D721Med (cell line): ENCODE measurements around the gene TPX2.
A peak's percentile ranks its signal among the peaks of the same experiment; 100 is the strongest.

Experiments used
- DNase-seq: peaks from one replicate; pipeline ENCODE4 v3.0.0; 2011; ENCODE audit warnings: low spot score; ENCODE audit not compliant: insufficient read length
- FAIRE-seq: peaks from 2 replicates; lab custom pipeline; 2011; peaks lifted over from hg19 to GRCh38; lab: Jason Lieb, UNC
- TF ChIP-seq, protein P1 (sequence below): IDR thresholded peaks from 2 replicates; pipeline ENCODE4 v1.5.1; 2012; ENCODE audit warnings: mild to moderate bottlenecking, control low read depth; ENCODE audit not compliant: insufficient read depth; ENCODE audit errors: missing control alignments

Gene TPX2

DNA sequence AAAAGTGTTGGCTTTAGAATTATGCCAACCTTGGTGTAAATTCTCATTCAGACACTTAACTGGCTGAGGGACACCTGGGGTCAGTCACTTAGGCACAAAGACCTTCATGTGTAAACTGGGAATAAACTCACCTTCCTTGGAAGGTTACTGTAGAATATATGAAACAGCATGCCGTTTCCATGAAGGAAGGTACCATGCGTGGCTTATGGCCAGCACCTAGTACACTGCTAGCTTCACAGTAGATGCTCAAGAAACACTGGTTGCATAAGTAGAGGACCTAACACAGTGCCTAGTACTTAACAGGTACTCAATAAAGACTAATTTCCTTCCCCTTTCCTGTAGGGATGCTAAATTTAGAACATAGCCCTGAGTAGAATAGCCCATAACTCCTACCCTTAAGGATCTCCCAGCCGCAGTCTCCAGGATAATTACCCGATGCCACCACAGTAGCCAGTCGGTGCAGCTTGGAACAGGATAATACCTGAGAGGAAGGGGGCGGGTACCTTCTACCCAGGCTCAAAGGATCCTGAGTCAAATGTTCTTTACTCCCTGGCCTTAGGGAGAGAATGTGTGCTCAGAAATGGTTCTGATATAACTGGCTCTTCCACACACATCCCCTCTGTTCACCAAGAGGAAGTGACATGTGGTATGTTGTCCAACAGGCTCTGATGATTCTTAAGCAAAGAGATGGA lies 20.0 kb upstream of the TPX2 start:
- TF ChIP-seq, protein P1, sequence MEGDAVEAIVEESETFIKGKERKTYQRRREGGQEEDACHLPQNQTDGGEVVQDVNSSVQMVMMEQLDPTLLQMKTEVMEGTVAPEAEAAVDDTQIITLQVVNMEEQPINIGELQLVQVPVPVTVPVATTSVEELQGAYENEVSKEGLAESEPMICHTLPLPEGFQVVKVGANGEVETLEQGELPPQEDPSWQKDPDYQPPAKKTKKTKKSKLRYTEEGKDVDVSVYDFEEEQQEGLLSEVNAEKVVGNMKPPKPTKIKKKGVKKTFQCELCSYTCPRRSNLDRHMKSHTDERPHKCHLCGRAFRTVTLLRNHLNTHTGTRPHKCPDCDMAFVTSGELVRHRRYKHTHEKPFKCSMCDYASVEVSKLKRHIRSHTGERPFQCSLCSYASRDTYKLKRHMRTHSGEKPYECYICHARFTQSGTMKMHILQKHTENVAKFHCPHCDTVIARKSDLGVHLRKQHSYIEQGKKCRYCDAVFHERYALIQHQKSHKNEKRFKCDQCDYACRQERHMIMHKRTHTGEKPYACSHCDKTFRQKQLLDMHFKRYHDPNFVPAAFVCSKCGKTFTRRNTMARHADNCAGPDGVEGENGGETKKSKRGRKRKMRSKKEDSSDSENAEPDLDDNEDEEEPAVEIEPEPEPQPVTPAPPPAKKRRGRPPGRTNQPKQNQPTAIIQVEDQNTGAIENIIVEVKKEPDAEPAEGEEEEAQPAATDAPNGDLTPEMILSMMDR = no peak
- FAIRE-seq = no peak
- no peak for DNase-seq

DNA sequence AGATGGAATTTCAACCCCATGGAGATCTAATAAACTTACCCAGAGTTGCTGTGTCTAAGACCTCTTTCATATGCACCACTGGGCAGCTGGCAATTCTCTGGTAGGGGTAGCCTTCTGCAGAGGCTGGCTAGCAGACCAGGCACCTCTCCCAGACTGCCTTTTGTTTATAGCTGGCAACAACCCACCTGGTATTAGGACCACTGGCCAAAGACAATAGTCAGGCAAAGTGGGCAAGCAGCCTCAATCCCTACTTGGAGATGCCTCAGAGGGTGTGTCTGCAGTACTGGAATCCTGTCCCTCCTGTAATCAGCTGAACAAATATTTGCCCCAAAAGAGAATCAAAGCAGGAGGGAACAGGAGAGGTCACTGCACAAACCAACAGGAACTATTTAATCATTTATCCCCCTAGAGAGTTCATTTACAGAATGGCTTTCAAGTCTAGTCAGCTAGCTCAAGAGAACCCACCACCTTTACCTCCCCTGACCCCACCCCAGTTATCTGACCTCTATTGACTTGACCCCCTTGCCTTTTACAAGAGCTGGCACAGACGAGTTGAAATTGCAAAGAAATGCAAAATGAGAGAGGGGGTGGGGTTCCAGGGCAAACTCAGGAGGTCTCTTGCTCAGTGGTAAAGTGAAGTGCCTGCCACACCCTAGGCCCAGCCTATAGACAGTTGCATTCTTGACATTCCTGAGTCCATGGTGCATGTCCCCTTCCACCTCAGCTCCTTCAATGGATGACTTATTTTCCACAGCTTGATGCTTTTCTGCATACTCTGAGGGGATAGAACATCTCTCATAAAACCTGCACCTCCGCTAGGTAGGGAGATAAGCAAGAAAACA lies 19.2 kb upstream of the TPX2 start:
- TF ChIP-seq, protein P1 = no peak
- FAIRE-seq = no peak
- no peak for DNase-seq

DNA sequence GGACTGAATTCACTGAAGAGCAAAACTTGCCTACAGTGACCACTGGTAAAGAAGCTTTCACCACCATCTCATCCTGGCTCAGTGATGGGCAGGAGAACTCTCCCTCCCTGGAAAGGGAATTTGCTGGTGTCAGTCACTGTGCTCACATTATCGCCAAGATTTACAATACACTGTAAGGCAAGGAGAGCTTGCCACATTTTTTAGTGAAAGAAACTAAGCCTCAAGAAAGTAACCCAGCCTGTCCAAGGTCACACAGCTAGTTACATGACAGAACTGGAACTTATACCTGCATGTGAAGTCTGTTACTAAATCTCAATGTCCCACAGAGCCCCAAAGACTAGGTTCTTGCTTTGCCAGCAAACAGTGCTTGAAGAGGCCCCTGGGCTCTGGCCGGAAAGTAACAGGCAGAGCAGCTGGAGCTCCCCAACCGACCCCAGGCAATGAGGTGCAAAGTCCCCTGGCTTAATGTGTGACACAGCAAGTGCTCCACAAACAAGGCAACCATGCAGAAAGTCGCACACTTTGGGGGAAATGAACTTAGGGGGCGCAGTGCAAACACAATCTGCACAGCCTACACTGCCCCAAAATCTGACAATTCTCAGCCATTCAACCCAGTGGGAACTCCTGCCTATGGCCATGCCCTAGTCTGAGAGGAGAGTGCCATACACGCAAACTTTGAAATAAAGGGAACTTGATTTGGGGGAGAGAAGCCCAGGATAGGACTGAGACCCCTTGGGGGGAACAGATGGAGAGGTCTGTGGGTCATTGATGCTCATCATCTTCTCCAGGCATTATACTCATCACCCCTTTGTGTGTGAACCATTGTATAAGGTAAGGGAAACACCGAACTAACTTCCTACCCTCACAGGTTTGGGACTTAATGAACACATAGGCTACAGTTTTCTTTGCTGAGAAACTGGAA lies 18.3 kb upstream of the TPX2 start:
- no peak for FAIRE-seq
- DNase-seq = no peak

DNA sequence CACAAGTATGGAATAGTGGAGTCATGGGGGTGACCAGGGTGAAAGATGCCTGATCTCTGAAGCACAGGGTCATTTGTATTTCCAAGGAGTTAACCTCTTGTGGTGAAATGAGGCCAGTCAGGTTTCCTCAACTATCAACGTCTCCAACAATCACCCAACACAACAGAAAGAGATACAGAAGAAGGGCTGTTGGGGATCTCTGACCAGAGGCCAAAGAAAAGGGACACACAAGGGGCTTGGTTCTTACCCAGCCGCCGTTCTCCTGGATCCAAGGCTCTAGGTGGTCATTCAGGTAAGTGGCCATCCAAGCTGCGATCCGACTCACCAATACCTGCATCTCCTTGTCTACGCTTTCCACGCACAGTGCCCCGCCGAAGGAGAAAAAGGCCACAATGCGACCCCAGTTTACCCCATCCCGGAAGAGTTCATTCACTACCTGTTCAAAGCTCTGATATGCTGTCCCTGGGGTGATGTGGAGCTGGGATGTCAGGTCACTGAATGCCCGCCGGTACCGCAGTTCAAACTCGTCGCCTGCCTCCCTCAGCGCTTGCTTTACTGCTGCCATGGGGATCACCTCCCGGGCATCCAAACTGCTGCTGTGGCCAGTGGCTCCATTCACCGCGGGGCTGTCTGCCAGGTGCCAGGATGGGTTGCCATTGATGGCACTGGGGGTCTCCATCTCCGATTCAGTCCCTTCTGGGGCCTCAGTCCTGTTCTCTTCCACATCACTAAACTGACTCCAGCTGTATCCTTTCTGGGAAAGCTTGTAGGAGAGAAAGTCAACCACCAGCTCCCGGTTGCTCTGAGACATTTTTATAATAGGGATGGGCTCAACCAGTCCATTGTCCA lies 17.5 kb upstream of the TPX2 start:
- no peak for FAIRE-seq
- TF ChIP-seq, protein P1 = no peak

More for the DNA sequence above, 18.3 kb upstream of the TPX2 start:
- TF ChIP-seq, protein P1 = peak; percentile 21

DNA sequence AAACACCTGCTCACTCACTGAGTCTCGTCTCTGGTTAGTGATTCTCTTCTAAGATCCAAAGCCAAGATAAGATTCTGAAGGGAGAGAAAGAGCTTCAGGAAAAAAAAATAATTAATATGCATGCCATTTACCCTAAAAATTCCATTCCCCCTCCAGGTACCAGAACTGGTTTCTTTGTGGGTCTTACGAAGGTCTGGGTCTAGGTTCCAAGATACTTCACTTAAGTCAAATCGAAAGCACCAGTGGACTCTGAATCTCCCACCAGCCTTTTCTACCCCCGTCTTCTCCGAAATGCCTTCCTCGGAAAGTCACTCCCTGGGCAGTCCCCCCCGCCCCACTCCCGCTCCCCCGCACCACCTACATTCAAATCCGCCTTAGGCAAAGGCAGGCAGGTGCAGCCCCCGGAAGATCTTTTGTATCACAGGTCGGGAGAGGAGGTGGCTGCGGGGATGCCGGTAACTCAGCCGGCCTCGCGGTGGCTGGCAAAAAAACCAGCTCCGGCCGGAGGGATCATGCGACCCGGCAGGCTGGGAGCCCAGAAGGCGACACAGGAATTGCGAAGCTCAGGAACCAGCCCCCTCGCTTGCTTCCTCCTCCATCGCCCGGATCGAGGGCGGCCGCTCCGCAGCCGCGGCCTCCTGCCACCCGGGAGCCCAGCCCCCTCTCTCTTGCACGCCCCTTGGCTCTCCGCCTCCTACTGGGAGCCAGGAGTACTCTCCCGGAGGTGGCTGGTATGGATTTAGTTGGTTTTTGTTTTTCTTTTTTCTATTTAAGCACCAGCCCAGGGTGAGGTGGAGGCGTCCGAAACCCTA lies 16.6 kb upstream of the TPX2 start, which contains the start of gene BCL2L1:
Gene BCL2L1, minus strand, starts transcription at position 612 of the 812 bp plus-strand sequence. CDS start 650 bp downstream, outside the sequence.
- DNase-seq (no peak), FAIRE-seq (no peak)
- TF ChIP-seq, protein P1 = peak; percentile 52

More for the DNA sequence above, 17.5 kb upstream of the TPX2 start:
- no peak for DNase-seq
